DOHH2 (cell line): ENCODE data around the gene C9orf50.

Experiments
- H3F3A ChIP-seq: fragments of 200-600 bp; sonication (generic), shearing (Covaris generic); 2 replicates; pipeline ENCODE4 v1.6.0; 2016; ENCODE audit warnings: antibody characterized with exemption, mild to moderate bottlenecking; ENCODE audit not compliant: control insufficient read depth, insufficient read depth
- H3K27ac ChIP-seq: fragments of 200-600 bp; sonication (generic); 2 replicates; pipeline ENCODE4 v1.5.1; 2014; ENCODE audit warnings: low read depth, mild to moderate bottlenecking, low read length, moderate library complexity
- H3K27me3 ChIP-seq: fragments of 200-600 bp; sonication (generic); 2 replicates; pipeline ENCODE4 v1.6.1; 2014; ENCODE audit warnings: mild to moderate bottlenecking, low read length, mixed read lengths; ENCODE audit not compliant: control insufficient read depth
- H3K36me3 ChIP-seq: fragments of 200-600 bp; sonication (generic); 2 replicates; pipeline ENCODE4 v1.6.1; 2014; ENCODE audit warnings: mild to moderate bottlenecking, low read length, moderate library complexity, mixed read lengths; ENCODE audit not compliant: control insufficient read depth
- H3K4me1 ChIP-seq: fragments of 200-600 bp; sonication (generic); 2 replicates; pipeline ENCODE4 v1.6.1; 2014; ENCODE audit warnings: mild to moderate bottlenecking, low read length, mixed read lengths; ENCODE audit not compliant: control insufficient read depth
- H3K4me2 ChIP-seq: fragments of 200-600 bp; sonication (generic); 2 replicates; pipeline ENCODE4 v1.6.0; 2014; ENCODE audit warnings: mild to moderate bottlenecking, low read length, moderate library complexity
- H3K4me3 ChIP-seq: fragments of 200-600 bp; sonication (generic); 2 replicates; pipeline ENCODE4 v1.5.1; 2014; ENCODE audit warnings: mild to moderate bottlenecking, low read length, mixed read lengths
- H3K79me2 ChIP-seq: fragments of 200-600 bp; sonication (generic); 2 replicates; pipeline ENCODE4 v1.6.1; 2014; ENCODE audit warnings: mild to moderate bottlenecking, low read length, mixed read lengths; ENCODE audit not compliant: control insufficient read depth
- H3K9me2 ChIP-seq: fragments of 200-600 bp; sonication (generic); replicated peaks from 2 replicates; pipeline ENCODE4 v1.6.1; 2014; ENCODE audit warnings: mild to moderate bottlenecking, low read length, mixed read lengths; ENCODE audit not compliant: control insufficient read depth
- H3K9me3 ChIP-seq: fragments of 200-600 bp; sonication (generic); 2 replicates; pipeline ENCODE4 v1.6.1; 2014; ENCODE audit warnings: antibody characterized with exemption, low read length, mixed read lengths; ENCODE audit not compliant: control insufficient read depth, insufficient read depth
- H4K20me1 ChIP-seq: fragments of 200-600 bp; sonication (generic); 2 replicates; pipeline ENCODE4 v1.6.0; 2014; ENCODE audit warnings: low read depth, mild to moderate bottlenecking, antibody characterized with exemption, low read length, moderate library complexity; ENCODE audit not compliant: control insufficient read depth, insufficient read depth
- CTCF ChIP-seq: fragments of 200-600 bp; sonication (generic); IDR thresholded peaks from one replicate; pipeline ENCODE4 v1.5.1; 2014; ENCODE audit warnings: antibody characterized with exemption, mild to moderate bottlenecking, low read depth, low read length; ENCODE audit not compliant: poor library complexity, severe bottlenecking
- EZH2phosphoT487 ChIP-seq: fragments of 200-600 bp; sonication (generic); IDR thresholded peaks from 2 replicates; pipeline ENCODE4 v1.6.1; 2017; ENCODE audit warnings: borderline replicate concordance, mild to moderate bottlenecking, antibody characterized with exemption, low read length, moderate library complexity, mixed read lengths

The C9orf50 gene

GRCh38 chr9:129566563-129567266, 54.2 kb downstream of the C9orf50 start:
- Histone ChIP-seq H3K27ac (no peak overlapping the region), H3K79me2 (no peaks in the 10 kb centered on the region), H3F3A (no peaks in the 10 kb centered on the region), H3K4me3 (no peak overlapping the region), H3K9me2 (no peaks in the 10 kb centered on the region), H3K9me3 (no peaks in the 10 kb centered on the region), H3K27me3 (peaks cover 7% of the 10 kb centered on the region), H4K20me1 (no peaks in the 10 kb centered on the region), H3K4me1 (no peaks in the 10 kb centered on the region), H3K36me3 (no peaks in the 10 kb centered on the region), H3K4me2 (no peak overlapping the region)
- TF ChIP-seq EZH2phosphoT487 (no peak), CTCF (no peak)

DNA sequence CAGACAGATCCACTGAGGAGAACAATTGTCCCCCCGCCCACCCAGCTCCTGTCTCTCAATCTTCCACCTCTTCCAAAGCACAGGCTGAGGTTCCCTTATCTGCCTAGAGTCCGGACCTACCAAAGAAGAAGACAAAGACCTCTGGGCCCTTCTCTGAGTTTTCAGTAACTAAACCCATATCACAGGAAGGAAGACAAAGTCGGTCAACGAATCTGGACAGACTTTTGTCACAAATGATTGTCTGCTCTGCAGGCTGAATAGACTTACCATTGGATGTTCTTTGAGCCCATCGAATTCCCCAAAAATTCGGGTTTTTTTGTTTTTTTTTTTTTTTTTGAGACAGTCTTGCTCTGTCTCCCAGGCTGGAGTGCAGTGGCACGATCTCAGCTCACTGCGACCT, 58.0 kb downstream of the C9orf50 start:
- Histone ChIP-seq H3K27ac (no peak overlapping the region), H3K4me2 (no peak overlapping the region), H3K4me3 (no peak overlapping the region), H3K36me3 (no peaks in the 10 kb centered on the region), H3K79me2 (no peaks in the 10 kb centered on the region), H4K20me1 (no peaks in the 10 kb centered on the region), H3K27me3 (peaks cover under 1% of the 10 kb centered on the region), H3K4me1 (no peaks in the 10 kb centered on the region), H3K9me2 (no peaks in the 10 kb centered on the region), H3F3A (no peaks in the 10 kb centered on the region), H3K9me3 (no peaks in the 10 kb centered on the region)
- TF ChIP-seq EZH2phosphoT487 (no peak), CTCF (no peak)

DNA sequence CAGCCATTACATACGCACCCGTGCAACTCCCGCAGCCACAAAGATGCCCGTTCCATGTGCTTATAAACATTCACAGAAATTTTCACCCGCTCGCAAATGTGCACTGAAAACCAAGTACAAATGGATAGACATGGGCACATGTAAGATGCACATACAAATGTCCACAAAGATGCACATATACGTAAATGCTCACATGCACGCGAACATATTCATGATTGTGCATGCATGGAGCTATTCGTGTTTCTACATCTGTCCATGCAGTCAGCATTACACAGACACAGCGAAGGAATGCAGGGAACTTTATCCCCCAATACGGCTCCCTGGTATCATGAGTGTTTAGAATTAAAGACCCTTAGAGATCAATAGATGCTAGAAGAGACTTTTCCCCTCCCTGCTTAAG, 58.4 kb downstream of the C9orf50 start:
- H3K27ac ChIP-seq: no peak overlapping the region
- no peak overlapping the region for H3K4me3 ChIP-seq

More for the DNA sequence above, 58.4 kb downstream of the C9orf50 start:
- no peaks in the 10 kb centered on the region for H3K9me3 ChIP-seq
- H3K4me2 ChIP-seq: no peak overlapping the region
- no peaks in the 10 kb centered on the region for H3K36me3 ChIP-seq
- H3K4me1 ChIP-seq: no peaks in the 10 kb centered on the region
- no peaks in the 10 kb centered on the region for H3F3A ChIP-seq
- no peaks in the 10 kb centered on the region for H3K79me2 ChIP-seq
- no peak for TF ChIP-seq EZH2phosphoT487
- TF ChIP-seq CTCF: no peak
- H4K20me1 ChIP-seq: no peaks in the 10 kb centered on the region
- no peaks in the 10 kb centered on the region for H3K27me3 ChIP-seq
- H3K9me2 ChIP-seq: no peaks in the 10 kb centered on the region
